Stimulated activated CD4-positive, alpha-beta T cell treated with anti-CD3 and anti-CD28 coated beads, TNF-alpha, amount 100 ng/mL, for 24 hours (primary cell): Measurements from ENCODE around the gene BACH2.

Source experiments
- DNase-seq, 3 experiments: peaks; one replicate each; pipeline ENCODE4 v3.0.0-alpha.2; 2020; ENCODE audit warnings: low read depth in 3 of 3

The BACH2 gene

DNA sequence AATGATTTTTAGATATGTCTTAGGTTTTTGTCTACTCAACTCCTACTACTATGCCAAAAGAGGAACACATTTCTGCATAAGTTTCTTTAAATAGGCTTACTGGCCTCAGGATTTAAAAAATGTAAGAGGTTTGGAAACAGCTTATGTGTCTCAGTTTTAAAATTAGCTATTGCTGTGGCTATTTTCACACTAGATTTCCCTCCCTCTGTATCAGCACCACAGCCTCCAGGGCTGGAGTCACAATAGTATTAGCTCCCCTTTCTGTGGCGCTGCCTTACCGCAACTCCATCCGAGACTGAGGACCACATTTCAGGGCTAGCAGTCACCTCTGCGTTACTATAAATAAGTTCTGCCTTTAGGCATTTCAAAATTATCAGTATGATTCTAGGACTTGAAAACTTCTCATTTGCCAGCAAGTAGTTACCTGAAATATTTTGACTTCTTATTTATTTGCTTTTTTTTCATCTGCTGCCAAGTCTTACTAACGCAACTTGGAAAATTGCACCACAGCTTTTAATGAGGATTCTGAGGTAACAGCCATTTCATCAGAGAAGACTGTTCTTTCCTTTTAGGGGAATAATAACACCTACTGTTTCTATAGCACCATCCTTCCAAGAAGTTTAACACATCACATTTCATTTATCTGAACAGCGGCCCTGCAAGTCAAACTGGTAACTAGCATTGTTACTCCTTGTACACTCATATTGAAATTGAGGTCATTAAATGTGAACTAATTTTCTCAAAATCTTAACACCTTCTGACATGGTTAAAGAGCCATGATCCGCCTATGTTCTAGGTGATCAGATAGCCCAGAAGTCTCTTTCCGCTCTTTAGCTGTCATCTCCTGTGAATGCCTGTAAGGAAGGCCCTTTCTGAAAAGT is 296.5 kb downstream of the BACH2 start:
- no peak for DNase-seq

DNA sequence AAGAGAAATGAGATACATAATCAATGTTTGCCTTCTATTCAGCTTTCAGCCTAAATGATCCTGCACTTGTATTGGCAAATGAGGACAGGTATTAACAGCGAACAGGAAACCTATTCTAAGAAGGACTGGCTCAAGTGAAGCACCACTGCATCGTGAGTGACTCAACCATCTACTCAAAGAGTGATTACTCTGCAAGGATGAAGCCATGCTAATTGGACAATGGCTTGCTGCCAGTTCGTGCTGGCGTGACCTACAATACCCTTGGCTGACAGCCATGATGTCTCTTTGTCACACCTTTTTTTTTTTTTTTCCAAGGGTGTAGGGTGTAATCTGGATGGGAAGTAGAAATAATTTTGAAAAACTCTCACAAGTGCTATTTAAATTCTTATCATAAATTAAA is 297.5 kb downstream of the BACH2 start:
- DNase-seq = no peak

DNA sequence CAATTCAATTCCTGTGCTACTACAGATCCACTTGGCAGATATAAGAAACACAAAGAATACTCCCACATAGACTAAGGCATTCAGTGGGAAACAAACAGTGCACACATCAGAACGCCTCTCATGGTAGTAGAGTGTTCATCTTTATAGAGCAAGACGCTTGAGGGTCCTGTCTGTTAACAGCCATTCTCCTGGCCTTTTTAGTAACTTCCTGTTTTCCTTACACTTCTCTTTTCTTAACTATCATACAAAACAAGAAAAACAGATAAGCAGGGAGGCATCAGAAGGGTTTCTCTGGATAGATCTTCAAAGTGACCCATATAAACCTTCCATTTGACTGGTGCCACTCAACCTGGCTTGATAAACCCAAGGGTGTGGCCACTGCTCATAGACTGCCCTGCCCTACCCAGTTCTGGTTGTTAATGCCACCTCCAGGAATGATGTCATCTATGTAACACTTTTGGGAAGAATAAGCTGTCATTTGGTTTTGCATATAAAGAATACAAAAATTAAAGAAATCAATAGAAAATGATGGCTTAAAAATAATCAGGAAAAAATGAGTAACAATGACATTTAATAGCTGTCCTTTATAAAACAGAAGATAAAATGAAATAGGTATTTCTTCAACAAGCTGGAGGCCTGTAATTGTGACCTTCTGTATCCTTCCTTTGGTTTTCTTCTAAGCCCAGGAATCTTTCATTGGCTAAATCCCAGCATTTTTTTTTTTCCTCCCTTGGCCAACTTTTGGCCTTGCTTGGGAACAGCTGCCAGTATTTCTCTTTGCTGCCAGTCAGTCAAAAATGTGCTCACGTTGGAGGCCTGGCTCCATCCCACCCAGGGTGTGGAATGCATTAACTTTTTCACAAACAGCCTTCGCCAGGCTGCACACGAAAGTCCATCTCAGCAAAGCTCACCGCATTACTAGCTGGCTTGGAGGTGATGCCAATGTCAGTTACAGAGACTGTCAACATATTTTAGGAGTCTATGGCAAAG is 298.9 kb downstream of the BACH2 start:
- no peak for DNase-seq

DNA sequence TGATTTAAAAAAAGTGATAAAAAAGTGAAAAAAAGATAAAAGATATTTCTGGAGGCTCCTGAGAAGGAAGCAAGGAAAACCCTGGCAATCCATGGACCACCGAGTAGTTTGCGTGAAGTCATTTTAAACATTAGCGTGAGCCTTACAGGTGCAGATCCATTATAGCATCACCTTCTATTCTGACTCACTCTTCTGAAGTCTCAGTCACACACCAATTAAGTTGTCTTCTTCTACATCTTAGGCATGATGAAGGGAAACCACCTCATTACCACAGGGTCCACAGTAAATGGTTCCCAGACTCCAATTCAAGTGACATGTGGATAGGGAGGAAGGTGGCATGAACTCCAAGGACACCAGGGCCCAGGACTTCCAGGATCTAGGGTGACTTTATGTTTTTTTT is 303.2 kb downstream of the BACH2 start:
- no peak for DNase-seq

DNA sequence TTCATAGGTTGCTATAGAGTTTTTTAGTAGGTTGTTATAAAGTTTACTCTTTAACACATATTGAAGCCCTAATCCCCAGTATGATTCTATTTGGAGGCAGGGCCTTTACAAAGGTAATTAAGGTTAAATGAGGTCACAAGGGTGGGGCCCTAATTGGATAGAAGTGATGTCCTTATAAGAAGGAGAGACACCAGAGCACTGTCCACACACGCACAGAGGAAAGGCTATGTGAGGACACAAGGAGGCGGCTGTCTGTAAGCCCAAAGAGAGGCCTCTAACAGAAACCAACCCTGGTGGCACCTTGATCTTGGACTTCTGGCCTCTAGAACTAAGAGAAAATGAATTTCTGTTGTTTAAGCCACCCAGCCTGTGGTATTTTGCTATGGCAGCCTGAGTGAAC is 303.8 kb downstream of the BACH2 start:
- DNase-seq = no peak

DNA sequence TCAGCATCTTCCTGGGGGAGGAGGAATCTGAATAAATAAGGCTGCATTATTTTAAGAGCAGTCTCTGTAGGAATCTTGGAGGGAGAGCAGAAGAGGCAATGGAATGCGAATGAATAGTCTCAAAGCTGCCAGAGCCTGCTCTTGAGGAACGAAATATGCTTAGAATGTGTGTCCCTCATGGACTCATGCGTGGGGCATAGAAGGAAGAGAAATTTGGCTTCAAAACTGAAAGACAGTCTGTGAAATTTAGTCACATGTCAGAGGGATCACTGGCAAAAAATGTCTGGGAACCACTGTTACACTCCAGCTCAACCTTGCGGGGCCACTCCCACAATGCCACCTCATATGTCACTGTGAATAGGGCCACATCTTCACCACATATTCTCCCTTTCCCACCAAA is 306.9 kb downstream of the BACH2 start:
- no peak for DNase-seq

DNA sequence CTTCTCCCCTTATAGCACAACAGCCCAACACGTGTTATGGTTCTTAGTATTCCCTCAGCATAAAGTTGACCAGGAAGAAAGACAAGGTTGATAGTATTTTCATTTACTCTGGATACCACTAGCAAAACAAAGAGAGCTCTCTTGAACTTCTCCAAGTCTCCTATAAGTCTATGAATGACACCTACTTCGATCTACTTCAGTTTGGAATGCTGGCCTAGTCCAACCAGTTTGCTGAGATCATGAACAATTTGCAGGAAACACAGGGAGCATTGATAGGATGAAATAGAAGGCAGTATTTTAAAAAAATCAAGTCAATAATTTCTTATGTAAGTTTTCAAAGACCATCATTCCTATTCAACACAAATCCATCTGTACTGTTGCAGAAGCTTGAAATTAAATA is 308.8 kb downstream of the BACH2 start:
- DNase-seq = no peak

DNA sequence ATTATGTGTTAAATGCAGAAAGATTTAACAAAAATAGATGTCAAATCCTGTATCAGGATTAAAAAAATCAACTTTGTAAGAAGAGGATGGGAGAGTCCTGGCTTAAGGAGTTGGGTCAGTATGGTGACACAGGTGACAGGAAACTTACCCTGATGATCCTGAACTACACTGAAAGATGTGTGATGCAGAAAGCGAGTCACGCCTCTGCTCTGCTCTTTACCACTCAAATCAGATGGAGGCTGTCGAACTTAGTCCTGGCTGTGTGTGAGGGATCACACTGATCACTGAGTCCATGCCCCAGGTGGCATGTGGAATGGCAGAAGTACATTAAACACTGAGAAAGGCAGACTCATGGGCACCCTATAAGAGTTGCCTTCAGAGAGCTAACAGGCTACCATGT is 309.5 kb downstream of the BACH2 start:
- no peak for DNase-seq

DNA sequence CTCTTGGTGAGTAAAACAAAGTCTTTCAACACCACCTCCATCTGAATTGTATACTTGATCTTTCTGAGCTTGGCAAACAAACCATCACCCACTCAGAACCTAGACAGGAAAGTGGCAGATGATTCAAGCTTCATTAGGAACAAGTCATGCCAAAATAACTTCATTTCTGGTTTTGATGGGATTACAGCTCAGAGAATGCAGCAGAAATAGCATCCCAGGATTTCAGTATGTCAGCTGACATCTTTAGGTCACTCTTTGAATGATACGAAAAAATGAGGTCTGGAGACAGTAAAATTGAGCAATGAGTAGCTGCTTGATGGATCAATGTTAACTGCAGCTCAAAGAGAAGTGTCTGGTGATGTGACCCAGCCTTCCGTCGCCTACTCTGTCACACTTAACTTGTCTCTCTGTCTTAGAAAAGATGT is 310.0 kb downstream of the BACH2 start:
- no peak for DNase-seq

DNA sequence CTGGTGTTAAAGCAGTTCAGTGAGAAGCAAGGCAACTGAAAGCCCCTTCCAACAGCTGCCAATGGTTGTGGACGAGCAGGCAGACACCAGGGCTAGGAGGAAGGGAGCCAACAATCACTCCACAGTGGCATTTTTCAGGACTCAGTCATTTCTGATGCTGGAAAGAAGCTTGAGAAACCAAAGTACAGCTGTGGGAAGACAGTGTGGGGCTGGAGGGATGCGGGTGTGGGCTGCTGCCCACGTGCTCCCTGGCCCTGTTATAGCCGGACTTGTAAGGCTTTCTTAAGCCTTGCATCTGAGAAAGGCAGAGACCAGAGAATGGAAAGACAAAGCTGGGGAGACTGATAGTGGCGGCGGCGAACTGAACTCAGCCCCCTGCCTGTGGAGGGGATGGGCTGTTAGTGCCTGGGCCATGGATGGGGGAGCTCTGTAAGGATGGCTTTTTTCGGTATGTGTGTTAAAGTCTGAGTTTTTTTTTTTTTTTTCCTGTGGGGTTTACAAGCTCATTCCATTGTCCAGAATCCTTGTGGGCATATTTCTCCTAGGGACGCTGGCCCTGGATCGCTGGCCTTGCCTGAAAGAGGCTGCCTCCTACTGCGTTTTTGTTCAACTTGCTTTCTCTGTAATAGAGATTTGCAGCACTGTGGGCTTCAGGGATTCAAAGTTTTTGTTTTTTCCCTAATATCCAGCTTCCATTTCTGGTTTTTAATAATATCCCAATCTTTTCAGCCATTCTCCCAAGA is 310.7 kb downstream of the BACH2 start:
- DNase-seq = no peak

DNA sequence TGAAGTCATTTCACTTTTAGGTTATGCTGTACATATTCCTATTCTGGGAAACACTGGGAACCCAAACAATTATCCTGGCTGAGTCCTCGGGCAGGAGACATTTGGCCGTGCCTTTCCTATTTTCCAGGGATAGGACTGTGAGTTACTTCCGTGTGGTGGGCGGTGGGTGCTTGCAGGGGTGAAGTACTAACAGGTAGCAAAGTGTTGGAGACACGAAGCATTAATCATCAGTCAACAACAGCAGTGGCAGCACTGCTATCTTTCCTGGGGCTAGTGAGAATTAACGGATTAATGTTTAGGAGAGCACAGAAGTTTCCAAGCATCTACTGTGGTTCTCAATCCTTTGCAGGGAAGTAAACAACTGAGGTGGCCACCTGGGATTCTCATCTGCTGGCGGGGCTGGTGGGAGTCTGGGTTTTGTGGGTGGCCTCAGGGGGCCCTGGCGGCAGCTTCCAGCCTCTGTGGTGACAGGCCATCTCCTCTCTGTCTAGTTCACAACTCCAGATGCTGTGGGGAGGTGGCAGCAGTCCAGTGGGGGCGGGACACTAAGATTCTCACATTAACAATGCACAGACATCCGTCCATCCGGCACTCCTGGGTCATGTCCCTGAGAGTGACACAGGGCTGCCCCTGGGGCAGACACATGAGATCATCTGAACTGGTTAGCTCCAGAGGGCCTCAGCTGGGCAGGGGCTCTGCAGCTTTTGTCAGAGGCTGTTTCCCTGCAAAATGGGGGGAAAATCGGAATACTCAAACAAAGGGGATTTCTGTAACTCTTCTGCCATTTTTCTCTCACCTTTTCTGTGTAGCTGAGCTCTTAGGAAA is 311.5 kb downstream of the BACH2 start:
- DNase-seq = no peak

DNA sequence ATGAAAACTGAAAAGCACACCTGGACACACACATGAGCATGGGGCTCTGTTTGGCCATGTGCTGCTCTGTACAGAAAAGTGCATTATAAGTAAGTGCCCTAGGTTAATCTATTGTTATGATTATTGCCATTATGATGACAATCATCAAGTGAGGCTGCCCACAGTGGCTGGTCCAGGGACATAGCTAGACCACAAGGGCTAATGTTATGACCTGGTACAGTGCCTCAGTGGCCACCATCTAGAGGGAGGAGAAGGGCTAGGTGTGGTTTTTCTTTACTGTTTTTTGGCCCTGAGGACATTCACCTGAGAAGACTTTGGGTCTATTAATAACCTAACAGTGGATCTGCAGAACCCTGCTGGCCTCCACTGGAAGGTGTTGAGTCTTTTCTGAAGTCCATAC is 316.3 kb downstream of the BACH2 start:
- no peak for DNase-seq

DNA sequence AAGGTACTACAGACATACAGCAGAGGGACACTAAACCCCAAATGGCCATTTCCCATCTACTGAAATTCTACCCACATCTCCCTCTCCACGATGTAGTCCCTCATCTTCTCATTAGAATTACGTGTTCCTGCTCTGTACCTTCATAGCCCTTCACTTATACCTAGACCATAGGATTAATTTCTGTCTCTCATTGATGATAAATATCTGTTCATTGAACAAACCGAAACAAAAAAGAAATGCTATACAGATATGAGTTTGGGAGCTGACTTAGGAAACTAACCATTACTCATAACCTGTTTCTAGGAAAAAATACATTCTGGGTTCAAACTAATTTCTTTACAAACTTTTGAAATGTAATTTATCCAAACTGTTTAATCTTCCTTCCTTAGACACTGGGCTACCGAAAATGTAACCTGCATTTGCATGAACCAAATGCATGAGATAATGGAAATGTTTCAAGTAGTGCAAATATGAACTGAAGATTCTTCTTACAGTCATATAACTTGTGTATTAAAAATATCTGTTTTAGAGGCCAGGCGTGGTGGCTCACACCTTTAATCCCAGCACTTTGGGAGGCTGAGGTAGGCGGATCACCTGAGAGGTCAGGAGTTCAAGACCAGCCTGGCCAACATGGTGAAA is 317.0 kb downstream of the BACH2 start:
- no peak for DNase-seq

DNA sequence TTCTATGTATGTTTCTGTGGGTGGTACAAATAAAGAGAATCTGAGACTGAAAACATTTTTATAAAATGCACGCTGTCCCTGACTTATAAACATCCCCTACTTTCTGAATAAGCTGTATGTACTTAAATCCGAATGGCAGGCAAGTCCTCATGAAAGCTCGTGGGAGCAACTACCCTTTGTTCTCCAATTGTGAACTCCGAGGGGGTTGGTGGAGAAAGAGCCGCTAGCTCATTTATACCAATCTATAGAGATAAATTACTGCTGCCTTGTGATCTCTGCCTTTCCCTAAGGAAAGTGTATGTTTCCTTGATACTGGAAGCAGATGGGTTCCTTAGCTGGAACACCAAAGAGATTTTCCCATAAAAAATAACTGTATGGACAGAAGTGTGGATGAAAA is 317.9 kb downstream of the BACH2 start:
- no peak for DNase-seq

DNA sequence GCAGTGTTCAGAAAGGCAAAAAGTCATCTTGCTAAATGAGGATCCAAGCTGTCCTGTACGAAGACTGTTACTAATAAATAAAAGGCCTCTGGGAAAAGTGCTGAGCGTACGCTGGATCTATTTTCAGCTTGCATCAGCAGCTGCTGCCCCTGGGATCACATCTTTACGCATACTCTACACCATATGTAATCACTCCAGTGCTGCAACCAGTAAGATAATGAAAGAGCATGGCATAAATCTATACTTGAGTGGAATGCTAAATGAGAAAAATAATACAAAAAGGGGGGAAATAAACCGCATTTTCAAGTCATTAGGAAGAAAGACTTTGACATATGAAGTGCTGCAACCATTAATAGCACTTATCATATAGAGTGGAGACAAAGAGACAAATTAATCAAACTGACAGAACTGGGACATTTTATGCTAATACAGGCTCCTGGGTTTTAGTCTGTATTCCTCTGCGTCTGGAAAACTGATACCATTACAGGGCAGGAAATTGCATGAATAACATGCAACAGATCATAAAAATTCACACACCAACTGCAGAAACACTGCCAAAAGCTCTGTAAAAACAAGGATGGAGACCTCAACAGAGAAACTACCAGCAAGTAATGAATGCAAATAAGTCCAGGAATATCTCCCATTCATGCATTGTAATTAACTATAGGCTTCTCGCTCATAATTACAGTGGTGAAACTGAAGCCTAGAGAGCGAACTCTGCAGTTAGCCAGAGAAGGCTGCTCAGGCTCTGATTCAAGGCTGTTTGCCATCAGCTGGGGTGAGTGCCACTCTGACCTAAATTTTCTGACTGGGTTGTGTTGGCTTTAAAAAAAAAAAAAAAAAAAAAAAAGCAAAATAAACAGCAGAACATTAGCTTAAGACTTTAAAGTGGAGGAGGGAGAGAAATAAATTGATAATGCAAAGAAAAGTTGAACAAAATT is 318.6 kb downstream of the BACH2 start:
- DNase-seq = no peak

DNA sequence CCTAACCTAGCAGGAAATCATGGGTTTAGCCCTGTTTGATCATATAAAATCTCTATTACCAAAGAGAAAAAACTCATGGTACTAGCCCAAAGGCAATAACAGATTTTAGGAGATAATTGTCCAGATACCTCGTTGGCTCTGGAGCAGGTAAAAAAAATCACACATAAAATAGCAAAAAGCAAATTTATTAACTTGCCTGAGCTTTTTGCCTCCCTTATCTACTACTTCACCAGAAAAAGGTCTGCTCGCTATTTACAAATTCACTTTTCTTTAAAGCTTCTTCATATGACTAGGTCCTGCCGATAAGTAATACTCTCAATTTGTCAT is 320.0 kb downstream of the BACH2 start:
- DNase-seq = no peak

DNA sequence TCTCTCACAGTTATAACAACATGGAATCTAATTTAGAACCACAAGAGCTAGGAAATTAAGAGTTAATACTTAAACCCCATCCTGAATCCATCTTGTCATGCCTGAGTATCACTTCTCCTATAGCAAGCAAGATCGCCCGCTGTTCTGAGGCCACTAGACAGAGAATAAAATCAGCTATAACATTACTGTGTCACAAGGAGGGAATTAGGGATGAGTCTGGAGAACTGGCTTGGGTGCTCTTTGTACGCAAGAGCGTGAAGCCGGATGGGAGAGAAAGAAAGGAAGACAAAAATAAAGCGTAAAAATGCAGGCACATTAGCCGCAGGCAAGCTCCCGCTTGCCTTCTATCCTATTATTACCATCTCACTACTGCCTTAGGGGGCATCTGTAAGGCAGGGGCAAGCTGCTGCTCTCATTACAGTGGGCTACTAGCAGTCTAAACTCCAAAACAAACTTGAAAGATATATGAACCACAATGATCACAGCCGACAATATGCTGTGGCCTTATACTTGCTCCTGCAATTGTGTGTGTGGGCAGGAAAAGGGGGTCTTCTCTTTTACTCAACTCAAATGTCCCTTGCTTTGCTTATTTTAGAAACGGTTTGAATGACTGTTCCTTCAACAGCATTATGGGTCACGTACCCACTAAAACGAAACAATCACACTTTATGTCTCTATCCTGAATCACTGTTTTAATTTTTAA is 320.5 kb downstream of the BACH2 start:
- no peak for DNase-seq

DNA sequence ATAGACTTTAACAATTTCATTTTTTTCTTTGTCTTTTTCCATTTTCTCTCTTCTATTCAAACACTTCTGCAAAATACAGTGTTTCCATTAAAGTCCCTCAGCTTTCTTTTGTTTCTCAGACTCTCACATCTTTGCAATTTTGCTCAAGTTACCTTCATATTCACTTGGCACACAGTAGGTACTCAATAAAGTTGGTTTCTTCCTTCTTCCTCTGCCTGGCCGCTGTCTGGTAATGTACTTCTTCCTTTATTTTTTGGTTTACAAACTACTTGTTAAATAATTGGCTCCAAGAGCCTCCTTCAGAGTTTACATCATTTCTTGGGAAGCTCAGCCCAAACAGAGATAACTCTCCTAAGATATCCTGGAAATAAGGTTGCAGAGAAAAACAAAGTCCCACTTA is 321.3 kb downstream of the BACH2 start:
- DNase-seq = no peak

DNA sequence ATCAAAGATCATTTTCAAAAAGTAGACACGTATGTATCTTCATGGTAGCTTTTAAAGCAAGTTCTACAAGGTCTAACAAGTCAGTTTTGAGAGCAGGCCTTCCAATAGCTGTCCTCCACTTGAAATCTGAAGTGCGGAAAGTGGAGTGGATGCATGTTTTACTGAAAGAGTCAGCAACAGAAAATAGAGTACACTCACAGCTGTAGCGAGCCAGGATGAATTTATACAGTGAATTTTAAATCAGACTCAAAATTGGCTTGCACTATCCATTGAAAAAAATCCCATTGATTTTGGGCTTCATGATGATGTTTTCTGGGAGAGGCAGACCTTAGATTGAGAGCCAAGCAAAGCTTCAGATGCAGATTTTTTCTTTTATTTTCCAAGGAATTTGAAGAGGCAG is 321.8 kb downstream of the BACH2 start:
- DNase-seq = no peak
